Measurements from ENCODE around the gene AMPD3.

DNA sequence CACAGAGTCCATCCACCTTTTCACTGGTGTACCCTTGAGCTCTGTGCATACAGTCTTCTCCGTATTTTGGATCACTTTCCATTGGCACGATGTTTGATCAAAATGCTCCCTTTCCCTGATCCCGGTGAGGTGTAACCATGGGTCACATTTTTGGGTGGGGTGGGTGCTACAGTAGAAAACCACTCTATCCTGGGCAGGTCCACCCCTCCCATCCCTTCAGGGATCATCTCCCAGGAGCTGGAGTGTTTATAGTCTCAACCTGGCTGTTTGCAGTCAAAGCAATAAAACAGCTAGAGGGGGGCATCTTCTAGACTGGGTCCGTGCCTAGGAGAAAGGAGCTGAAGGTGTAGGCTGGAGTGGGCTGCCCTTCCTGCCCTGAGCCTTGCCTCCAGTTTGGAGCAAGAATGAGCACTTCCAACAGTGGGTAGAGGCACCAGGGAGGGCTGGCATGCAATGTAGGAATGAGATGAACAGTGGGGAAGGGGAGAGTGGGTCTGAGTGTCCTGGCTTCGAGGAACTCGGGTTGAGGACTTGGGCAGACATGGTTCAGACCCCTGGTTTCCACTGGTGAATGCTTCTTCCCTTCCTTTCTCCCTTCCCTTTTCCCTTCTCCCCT lies 47.1 kb downstream of the AMPD3 start:
- TF ChIP-seq POLR2A (IDR thresholded peaks at IDR 0.05; ENCODE audit: low read depth, low read length) (no peak), PAX5 (IDR thresholded peaks at IDR 0.05; ENCODE audit: insufficient read depth, low read length, severe bottlenecking) (no peak), POLR2AphosphoS5 (IDR thresholded peaks at IDR 0.05; ENCODE audit: low read depth, low read length) (no peak), TAF1 (IDR thresholded peaks at IDR 0.05; ENCODE audit: low read depth, low read length) (no peak), POU2F2 (IDR thresholded peaks at IDR 0.05; ENCODE audit: low read depth, low read length) (no peak), SPI1 (IDR thresholded peaks at IDR 0.05; ENCODE audit: low read depth, low read length) (no peak)
